ENCODE measurements around the gene ZNF618.
A peak's percentile ranks its signal among the peaks of the same experiment; 100 is the strongest.
"Not testable (repeated sequence)": the region's sequence is repeated elsewhere in the genome, so short reads cannot be mapped to it uniquely, and the experiment has no call there.

The ZNF618 gene

GRCh38 chr9:114070188-114071103 lies 194.3 kb downstream of the ZNF618 start:
- DNase-seq = no peak

- no peak for DNase-seq
Observed at GRCh38 chr9:114071197-114071795, 195.2 kb downstream of the ZNF618 start.

- DNase-seq = peak; percentile 64
Observed at GRCh38 chr9:114072184-114073140, 196.4 kb downstream of the ZNF618 start.

GRCh38 chr9:114075602-114076001 lies 199.5 kb downstream of the ZNF618 start:
- no peak for DNase-seq

- DNase-seq = no peak
Observed at GRCh38 chr9:114076237-114077161, 200.4 kb downstream of the ZNF618 start.

GRCh38 chr9:114077162-114077837 lies 201.2 kb downstream of the ZNF618 start:
- DNase-seq = no peak

GRCh38 chr9:114078021-114078780 lies 202.1 kb downstream of the ZNF618 start, which contains the start of gene AMBP:
AMBP (minus strand) TSS chr9:114078300; CDS start chr9:114078209, 91 bp downstream.
- no peak for DNase-seq

GRCh38 chr9:114078781-114079156 lies 202.7 kb downstream of the ZNF618 start:
- DNase-seq = no peak

GRCh38 chr9:114080195-114080772 lies 204.2 kb downstream of the ZNF618 start:
- no peak for DNase-seq

GRCh38 chr9:114080773-114081440 lies 204.8 kb downstream of the ZNF618 start:
- DNase-seq = no peak

GRCh38 chr9:114081441-114082016 lies 205.4 kb downstream of the ZNF618 start:
- DNase-seq = no peak

GRCh38 chr9:114082017-114082762 lies 206.1 kb downstream of the ZNF618 start:
- DNase-seq = peak; percentile 64

GRCh38 chr9:114082763-114083412 lies 206.8 kb downstream of the ZNF618 start:
- not testable (repeated sequence) for DNase-seq

GRCh38 chr9:114083666-114084065 lies 207.6 kb downstream of the ZNF618 start:
- no peak for DNase-seq

- DNase-seq = no peak
Observed at GRCh38 chr9:114084282-114085073, 208.4 kb downstream of the ZNF618 start.

GRCh38 chr9:114085387-114085789 lies 209.3 kb downstream of the ZNF618 start:
- no peak for DNase-seq

GRCh38 chr9:114086009-114086408 lies 209.9 kb downstream of the ZNF618 start:
- no peak for DNase-seq

All from NCI-H2029 treated with DMSO at 0.1 percent for 48 hours (cell line).